C4-2B (cell line): Measurements from ENCODE around the gene PA2G4.

Source experiments
- ZFX ChIP-seq: fragments of 450-650 bp; IDR thresholded peaks from 2 replicates; pipeline ENCODE4 v1.6.1; 2017
- TF ChIP-seq, protein P1 (sequence below): fragments of 450-650 bp; conservative IDR thresholded peaks from 2 replicates; pipeline ENCODE4 v1.5.1; 2017; ENCODE audit warnings: mild to moderate bottlenecking

DNA sequence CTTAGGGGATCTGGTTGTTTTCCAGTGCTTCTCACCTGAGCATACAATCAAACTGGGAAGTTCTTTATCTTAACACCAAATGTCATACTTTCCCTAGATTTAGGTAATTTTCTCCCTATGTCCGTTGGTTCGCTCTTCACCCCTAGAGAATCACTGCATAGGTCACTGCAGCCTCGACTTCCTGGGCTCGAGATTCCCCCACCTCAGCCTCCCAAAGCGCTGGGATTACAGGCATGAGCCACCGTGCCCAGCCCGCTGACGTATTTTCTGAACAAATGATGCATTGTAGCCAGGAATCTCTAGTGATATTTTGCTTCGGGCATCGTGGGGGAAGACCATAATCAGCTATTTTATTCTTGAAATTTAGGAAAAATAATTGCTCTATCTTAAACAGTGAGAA lies 11.0 kb downstream of the PA2G4 start:
- TF ChIP-seq, protein P1, sequence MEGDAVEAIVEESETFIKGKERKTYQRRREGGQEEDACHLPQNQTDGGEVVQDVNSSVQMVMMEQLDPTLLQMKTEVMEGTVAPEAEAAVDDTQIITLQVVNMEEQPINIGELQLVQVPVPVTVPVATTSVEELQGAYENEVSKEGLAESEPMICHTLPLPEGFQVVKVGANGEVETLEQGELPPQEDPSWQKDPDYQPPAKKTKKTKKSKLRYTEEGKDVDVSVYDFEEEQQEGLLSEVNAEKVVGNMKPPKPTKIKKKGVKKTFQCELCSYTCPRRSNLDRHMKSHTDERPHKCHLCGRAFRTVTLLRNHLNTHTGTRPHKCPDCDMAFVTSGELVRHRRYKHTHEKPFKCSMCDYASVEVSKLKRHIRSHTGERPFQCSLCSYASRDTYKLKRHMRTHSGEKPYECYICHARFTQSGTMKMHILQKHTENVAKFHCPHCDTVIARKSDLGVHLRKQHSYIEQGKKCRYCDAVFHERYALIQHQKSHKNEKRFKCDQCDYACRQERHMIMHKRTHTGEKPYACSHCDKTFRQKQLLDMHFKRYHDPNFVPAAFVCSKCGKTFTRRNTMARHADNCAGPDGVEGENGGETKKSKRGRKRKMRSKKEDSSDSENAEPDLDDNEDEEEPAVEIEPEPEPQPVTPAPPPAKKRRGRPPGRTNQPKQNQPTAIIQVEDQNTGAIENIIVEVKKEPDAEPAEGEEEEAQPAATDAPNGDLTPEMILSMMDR: no peak
- TF ChIP-seq ZFX: no peak
